ENCODE measurements around the gene METTL1. TPM values are rescaled to one million over a fixed set of nuclear protein-coding genes. Genes with fewer than 3 reads are reported as not detected.

METTL1 gene
- total and polyA plus RNA-seq, 2 experiments from 2014 or later = 8.6 to 31.1 TPM

DNA sequence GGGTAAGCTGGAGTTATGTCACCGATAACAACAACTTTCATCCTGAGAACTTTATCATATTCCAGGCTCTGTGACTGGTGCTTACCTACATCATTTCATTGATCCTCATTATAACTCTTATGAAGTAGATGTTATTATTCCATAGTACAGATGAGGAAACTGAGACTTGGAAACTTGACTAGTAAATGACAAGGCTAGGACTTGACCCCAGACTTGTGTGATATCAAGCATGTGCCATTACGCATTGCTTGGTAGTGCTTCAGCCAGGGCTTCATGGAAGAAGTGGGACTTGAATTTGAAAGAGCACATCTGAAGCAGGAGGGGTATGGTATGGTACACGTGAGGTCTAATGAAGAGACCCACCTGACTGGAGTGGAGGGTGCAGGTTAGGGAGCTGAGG, 34.8 kb upstream of the METTL1 start:
- Histone ChIP-seq H3K27ac (no peak overlapping the region), H3K36me3 (replicated peaks; ENCODE audit: insufficient read depth, low read depth) (no peaks in the 10 kb centered on the region), H3K4me2 (no peak overlapping the region), H3K9me3 (ENCODE audit: low read depth) (no peaks in the 10 kb centered on the region), H3K4me1 (ENCODE audit: insufficient read depth) (no peaks in the 10 kb centered on the region), H4K20me1 (ENCODE audit: insufficient read depth, poor library complexity, severe bottlenecking) (no peaks in the 10 kb centered on the region), H3K9me2 (replicated peaks; ENCODE audit: insufficient read depth) (no peaks in the 10 kb centered on the region), H3K79me2 (no peaks in the 10 kb centered on the region), H2AFZ (no peak overlapping the region), H3K4me3 (no peak overlapping the region), H3K27me3 (no peaks in the 10 kb centered on the region)
- no peak for DNase-seq (ENCODE audit: low spot score)
- TF ChIP-seq, protein P1, sequence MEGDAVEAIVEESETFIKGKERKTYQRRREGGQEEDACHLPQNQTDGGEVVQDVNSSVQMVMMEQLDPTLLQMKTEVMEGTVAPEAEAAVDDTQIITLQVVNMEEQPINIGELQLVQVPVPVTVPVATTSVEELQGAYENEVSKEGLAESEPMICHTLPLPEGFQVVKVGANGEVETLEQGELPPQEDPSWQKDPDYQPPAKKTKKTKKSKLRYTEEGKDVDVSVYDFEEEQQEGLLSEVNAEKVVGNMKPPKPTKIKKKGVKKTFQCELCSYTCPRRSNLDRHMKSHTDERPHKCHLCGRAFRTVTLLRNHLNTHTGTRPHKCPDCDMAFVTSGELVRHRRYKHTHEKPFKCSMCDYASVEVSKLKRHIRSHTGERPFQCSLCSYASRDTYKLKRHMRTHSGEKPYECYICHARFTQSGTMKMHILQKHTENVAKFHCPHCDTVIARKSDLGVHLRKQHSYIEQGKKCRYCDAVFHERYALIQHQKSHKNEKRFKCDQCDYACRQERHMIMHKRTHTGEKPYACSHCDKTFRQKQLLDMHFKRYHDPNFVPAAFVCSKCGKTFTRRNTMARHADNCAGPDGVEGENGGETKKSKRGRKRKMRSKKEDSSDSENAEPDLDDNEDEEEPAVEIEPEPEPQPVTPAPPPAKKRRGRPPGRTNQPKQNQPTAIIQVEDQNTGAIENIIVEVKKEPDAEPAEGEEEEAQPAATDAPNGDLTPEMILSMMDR (IDR thresholded peaks at IDR 0.05; ENCODE audit: poor library complexity) = no peak
- no peak for TF ChIP-seq EZH2phosphoT487 (IDR thresholded peaks at IDR 0.05; ENCODE audit: low read depth, severe bottlenecking, unreplicated experiment)
- TF ChIP-seq EZH2 (IDR thresholded peaks at IDR 0.05; ENCODE audit: borderline replicate concordance) = no peak
- 94% methylated on average over 3 of the region's 3 CpGs for WGBS (ENCODE audit: low lambda C conversion rate, missing lambda C conversion rate)

DNA sequence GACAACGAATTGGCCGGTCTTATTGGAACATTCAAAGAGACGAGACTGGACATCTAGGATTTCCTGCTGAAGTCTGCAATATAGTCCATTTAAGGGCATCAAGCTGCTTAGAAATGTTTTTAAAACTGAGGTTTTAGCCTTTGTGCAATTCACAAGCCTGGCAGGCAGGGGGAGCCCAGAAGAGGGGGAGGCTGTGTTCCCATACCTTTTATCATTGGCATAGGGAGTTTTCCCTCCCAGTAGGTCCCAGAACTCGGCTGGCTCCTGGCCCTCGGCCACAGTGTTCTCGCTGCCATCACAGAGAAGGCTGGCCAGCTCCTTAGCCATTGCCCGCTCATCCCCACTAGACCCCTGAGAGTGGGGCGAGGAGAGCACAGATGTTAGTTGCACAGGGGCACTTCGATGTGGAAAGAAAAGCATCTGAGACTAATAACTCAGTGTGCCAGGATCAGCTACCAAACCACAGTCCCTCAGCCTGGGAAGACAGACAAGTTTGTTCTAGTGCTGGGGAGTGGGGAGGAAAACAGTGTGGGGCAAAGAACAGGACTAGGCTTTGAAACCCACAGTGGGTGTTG, 31.5 kb upstream of the METTL1 start:
- WGBS (ENCODE audit: low lambda C conversion rate, missing lambda C conversion rate) = 66% methylated on average over 9 of the region's 9 CpGs
- H3K9me3 ChIP-seq (ENCODE audit: low read depth) = no peaks in the 10 kb centered on the region
- H4K20me1 ChIP-seq (ENCODE audit: insufficient read depth, poor library complexity, severe bottlenecking) = no peaks in the 10 kb centered on the region
- H3K9me2 ChIP-seq (replicated peaks; ENCODE audit: insufficient read depth) = no peaks in the 10 kb centered on the region
- no peak for TF ChIP-seq EZH2phosphoT487 (IDR thresholded peaks at IDR 0.05; ENCODE audit: low read depth, severe bottlenecking, unreplicated experiment)
- TF ChIP-seq, protein P1 (IDR thresholded peaks at IDR 0.05; ENCODE audit: poor library complexity) = peak; percentile 75
- no peaks in the 10 kb centered on the region for H3K79me2 ChIP-seq
- no peaks in the 10 kb centered on the region for H3K4me1 ChIP-seq (ENCODE audit: insufficient read depth)
- H3K27ac ChIP-seq = no peak overlapping the region
- H2AFZ ChIP-seq = no peak overlapping the region
- DNase-seq (ENCODE audit: low spot score) = peak; percentile 64
- H3K27me3 ChIP-seq = no peaks in the 10 kb centered on the region
- no peak overlapping the region for H3K4me2 ChIP-seq
- H3K36me3 ChIP-seq (replicated peaks; ENCODE audit: insufficient read depth, low read depth) = no peaks in the 10 kb centered on the region
- no peak overlapping the region for H3K4me3 ChIP-seq

DNA sequence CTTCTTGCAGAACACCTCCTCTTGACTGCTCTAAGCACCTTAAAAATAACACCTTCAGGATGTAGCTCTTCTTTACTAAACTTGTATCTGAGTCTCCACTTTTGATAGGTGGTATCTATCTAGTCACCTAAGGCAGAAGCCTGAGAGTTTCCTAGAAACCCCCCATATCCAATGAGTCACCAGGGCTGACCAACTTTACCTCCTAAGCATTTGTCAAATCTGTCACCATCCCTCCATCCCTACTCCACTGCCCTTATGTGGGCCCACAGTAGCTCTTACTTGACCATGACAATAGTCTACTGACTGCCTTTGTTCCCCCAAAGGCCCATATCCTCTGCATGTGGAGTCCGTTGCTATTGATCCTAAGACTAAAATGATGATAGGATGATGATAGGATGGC, 30.7 kb upstream of the METTL1 start:
- Histone ChIP-seq H3K36me3 (replicated peaks; ENCODE audit: insufficient read depth, low read depth) (no peaks in the 10 kb centered on the region), H4K20me1 (ENCODE audit: insufficient read depth, poor library complexity, severe bottlenecking) (no peaks in the 10 kb centered on the region), H2AFZ (no peak overlapping the region), H3K9me2 (replicated peaks; ENCODE audit: insufficient read depth) (no peaks in the 10 kb centered on the region), H3K4me3 (no peak overlapping the region), H3K4me1 (ENCODE audit: insufficient read depth) (no peaks in the 10 kb centered on the region), H3K4me2 (no peak overlapping the region), H3K9me3 (ENCODE audit: low read depth) (no peaks in the 10 kb centered on the region), H3K79me2 (no peaks in the 10 kb centered on the region), H3K27ac (no peak overlapping the region), H3K27me3 (no peaks in the 10 kb centered on the region)
- DNase-seq (ENCODE audit: low spot score) = no peak
- TF ChIP-seq EZH2 (IDR thresholded peaks at IDR 0.05; ENCODE audit: borderline replicate concordance) (no peak), EZH2phosphoT487 (IDR thresholded peaks at IDR 0.05; ENCODE audit: low read depth, severe bottlenecking, unreplicated experiment) (no peak)
- TF ChIP-seq, protein P1 (IDR thresholded peaks at IDR 0.05; ENCODE audit: poor library complexity) = no peak
- 83% methylated on average over 1 of the region's 1 CpG for WGBS (ENCODE audit: low lambda C conversion rate, missing lambda C conversion rate)

DNA sequence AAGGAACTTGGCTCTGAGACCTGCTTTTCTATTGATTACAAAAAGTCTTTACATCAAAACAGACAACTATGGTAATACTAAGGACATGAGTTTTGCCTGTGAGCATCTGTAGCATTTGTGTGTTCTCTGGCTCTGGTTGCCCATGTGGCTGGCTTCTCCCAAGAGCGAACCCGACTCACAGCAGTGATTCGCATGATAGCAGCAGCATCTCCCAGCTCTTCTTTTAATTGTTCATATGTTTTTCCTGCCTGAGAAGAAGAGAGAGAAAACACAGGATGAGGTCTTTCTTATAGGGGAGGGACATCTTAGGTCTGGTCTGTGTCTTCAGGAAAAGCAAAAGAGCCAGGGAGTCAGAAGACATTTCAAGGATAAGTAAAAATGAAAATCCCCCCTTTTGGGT, 29.1 kb upstream of the METTL1 start:
- WGBS (ENCODE audit: low lambda C conversion rate, missing lambda C conversion rate) = 97% methylated on average over 3 of the region's 3 CpGs
- no peaks in the 10 kb centered on the region for H3K9me3 ChIP-seq (ENCODE audit: low read depth)
- no peak for DNase-seq (ENCODE audit: low spot score)
- H3K4me3 ChIP-seq = no peak overlapping the region
- no peaks in the 10 kb centered on the region for H3K36me3 ChIP-seq (replicated peaks; ENCODE audit: insufficient read depth, low read depth)
- no peaks in the 10 kb centered on the region for H4K20me1 ChIP-seq (ENCODE audit: insufficient read depth, poor library complexity, severe bottlenecking)
- no peak overlapping the region for H2AFZ ChIP-seq
- TF ChIP-seq, protein P1 (IDR thresholded peaks at IDR 0.05; ENCODE audit: poor library complexity) = no peak
- TF ChIP-seq EZH2 (IDR thresholded peaks at IDR 0.05; ENCODE audit: borderline replicate concordance) (no peak), EZH2phosphoT487 (IDR thresholded peaks at IDR 0.05; ENCODE audit: low read depth, severe bottlenecking, unreplicated experiment) (no peak)
- no peaks in the 10 kb centered on the region for H3K9me2 ChIP-seq (replicated peaks; ENCODE audit: insufficient read depth)
- H3K4me2 ChIP-seq = no peak overlapping the region
- no peaks in the 10 kb centered on the region for H3K79me2 ChIP-seq
- H3K27me3 ChIP-seq = no peaks in the 10 kb centered on the region
- no peaks in the 10 kb centered on the region for H3K4me1 ChIP-seq (ENCODE audit: insufficient read depth)
- H3K27ac ChIP-seq = no peak overlapping the region

Measured in hepatocyte (in vitro differentiated cells).